ENCODE measurements around the gene ATOH8.

GRCh38 chr2:85767803-85768665 is 14.2 kb downstream of the ATOH8 start:
- TF ChIP-seq CTCF (optimal IDR thresholded peaks at IDR 0.05 in 1 of 3, IDR thresholded peaks at IDR 0.05 in 1 of 3, conservative IDR thresholded peaks at IDR 0.05 in 1 of 3; ENCODE audit: extremely low read depth in 1 of 3, insufficient read depth in 2 of 3, low read length in 3 of 3) (no peak), EZH2 (IDR thresholded peaks at IDR 0.05; ENCODE audit: low read length) (no peak)
